HepG2 (cell line): ENCODE data around the gene LCAT.

ENCODE experiments used
- EHMT2 ChIP-seq: fragments of 200-600 bp; sonication (generic); IDR thresholded peaks from 2 replicates; pipeline ENCODE4 v1.7.0; 2017; ENCODE audit warnings: antibody characterized with exemption, low read depth, low read length, borderline replicate concordance
- FOXM1 ChIP-seq: sonication (generic); formaldehyde crosslinking; IDR thresholded peaks from 2 replicates; pipeline ENCODE4 v1.5.0; 2020; ENCODE audit warnings: missing genetic modification reagents
- HCFC1 ChIP-seq: fragments of 150-350 bp; IDR thresholded peaks from 2 replicates; pipeline ENCODE4 v1.6.1; 2014; ENCODE audit warnings: low read depth, low read length
- HDAC1 ChIP-seq: sonication (generic); formaldehyde crosslinking; IDR thresholded peaks from 2 replicates; pipeline ENCODE4 v1.5.1; 2020; ENCODE audit warnings: mild to moderate bottlenecking, missing genetic modification reagents
- JARID2 ChIP-seq: sonication (generic); formaldehyde crosslinking; IDR thresholded peaks from 2 replicates; pipeline ENCODE4 v1.8.1; 2023; ENCODE audit warnings: missing genetic modification reagents, inconsistent platforms; ENCODE audit not compliant: insufficient replicate concordance
- MYC ChIP-seq: sonication (generic); formaldehyde crosslinking; IDR thresholded peaks from 2 replicates; pipeline ENCODE4 v1.9.0; 2021; ENCODE audit warnings: missing genetic modification reagents, borderline replicate concordance
- NFE2L1 ChIP-seq: sonication (generic); formaldehyde crosslinking; IDR thresholded peaks from 2 replicates; pipeline ENCODE4 v1.4.0; 2020; ENCODE audit warnings: missing genetic modification reagents, mild to moderate bottlenecking, borderline replicate concordance
- RELA ChIP-seq: sonication (generic); formaldehyde crosslinking; IDR thresholded peaks from 2 replicates; pipeline ENCODE4 v1.4.0; 2020; ENCODE audit warnings: missing genetic modification reagents
- ZNF350 ChIP-seq: sonication (generic); formaldehyde crosslinking; IDR thresholded peaks from 2 replicates; pipeline ENCODE4 v1.4.0; 2020; ENCODE audit warnings: mild to moderate bottlenecking, low read depth, missing genetic modification reagents, borderline replicate concordance
- TF ChIP-seq, protein P1 (sequence below): sonication (generic); formaldehyde crosslinking; IDR thresholded peaks from 2 replicates; pipeline ENCODE4 v1.5.0; 2020; ENCODE audit warnings: mild to moderate bottlenecking, missing genetic modification reagents, moderate library complexity
- TF ChIP-seq, protein P2 (sequence below): sonication (generic); formaldehyde crosslinking; IDR thresholded peaks from 2 replicates; pipeline ENCODE4 v1.4.0; 2020; ENCODE audit warnings: missing genetic modification reagents; ENCODE audit errors: not compliant biosample characterization
- TF ChIP-seq, protein P3 (sequence below): sonication (generic); formaldehyde crosslinking; IDR thresholded peaks from 2 replicates; pipeline ENCODE4 v1.5.1; 2020; ENCODE audit warnings: mild to moderate bottlenecking, missing genetic modification reagents, borderline replicate concordance

DNA sequence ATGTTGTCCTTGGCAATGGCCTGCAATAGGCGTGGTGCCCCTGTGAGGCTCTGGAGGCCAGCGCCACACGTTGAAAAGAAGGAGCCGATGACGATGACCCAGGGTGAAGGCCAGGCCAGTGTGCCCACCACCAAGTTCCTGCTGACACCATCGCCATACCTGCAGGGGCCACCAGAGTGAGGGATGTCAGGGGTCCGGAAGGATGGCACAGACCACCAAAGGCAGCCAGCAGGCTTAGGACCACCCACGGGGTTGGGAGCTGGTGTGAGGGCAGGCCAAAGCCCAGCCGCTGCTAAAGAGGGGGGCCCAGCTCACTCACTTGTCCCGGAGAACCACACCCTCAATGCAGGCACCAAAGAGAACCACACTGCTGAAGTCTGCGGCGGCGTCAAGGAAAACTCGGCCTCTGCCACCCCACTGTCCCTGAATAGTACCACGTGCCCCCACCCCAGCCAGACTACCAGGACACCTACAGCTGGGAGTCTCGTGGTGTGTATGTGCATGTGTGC, 6.5 kb upstream of the LCAT start:
- TF ChIP-seq NFE2L1 (CRISPR knock-in tag), result no peak
- TF ChIP-seq EHMT2, result no peak
- TF ChIP-seq HCFC1, result no peak
- TF ChIP-seq, protein P1, sequence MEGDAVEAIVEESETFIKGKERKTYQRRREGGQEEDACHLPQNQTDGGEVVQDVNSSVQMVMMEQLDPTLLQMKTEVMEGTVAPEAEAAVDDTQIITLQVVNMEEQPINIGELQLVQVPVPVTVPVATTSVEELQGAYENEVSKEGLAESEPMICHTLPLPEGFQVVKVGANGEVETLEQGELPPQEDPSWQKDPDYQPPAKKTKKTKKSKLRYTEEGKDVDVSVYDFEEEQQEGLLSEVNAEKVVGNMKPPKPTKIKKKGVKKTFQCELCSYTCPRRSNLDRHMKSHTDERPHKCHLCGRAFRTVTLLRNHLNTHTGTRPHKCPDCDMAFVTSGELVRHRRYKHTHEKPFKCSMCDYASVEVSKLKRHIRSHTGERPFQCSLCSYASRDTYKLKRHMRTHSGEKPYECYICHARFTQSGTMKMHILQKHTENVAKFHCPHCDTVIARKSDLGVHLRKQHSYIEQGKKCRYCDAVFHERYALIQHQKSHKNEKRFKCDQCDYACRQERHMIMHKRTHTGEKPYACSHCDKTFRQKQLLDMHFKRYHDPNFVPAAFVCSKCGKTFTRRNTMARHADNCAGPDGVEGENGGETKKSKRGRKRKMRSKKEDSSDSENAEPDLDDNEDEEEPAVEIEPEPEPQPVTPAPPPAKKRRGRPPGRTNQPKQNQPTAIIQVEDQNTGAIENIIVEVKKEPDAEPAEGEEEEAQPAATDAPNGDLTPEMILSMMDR (CRISPR knock-in tag), result no peak
- no peak for TF ChIP-seq ZNF350 (CRISPR knock-in tag)
- TF ChIP-seq, protein P2, sequence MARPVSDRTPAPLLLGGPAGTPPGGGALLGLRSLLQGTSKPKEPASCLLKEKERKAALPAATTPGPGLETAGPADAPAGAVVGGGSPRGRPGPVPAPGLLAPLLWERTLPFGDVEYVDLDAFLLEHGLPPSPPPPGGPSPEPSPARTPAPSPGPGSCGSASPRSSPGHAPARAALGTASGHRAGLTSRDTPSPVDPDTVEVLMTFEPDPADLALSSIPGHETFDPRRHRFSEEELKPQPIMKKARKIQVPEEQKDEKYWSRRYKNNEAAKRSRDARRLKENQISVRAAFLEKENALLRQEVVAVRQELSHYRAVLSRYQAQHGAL (CRISPR knock-in tag), result no peak
- TF ChIP-seq HDAC1 (CRISPR knock-in tag), result no peak
- no peak for TF ChIP-seq MYC (CRISPR knock-in tag)
- TF ChIP-seq RELA (CRISPR knock-in tag), result no peak
- TF ChIP-seq, protein P3, sequence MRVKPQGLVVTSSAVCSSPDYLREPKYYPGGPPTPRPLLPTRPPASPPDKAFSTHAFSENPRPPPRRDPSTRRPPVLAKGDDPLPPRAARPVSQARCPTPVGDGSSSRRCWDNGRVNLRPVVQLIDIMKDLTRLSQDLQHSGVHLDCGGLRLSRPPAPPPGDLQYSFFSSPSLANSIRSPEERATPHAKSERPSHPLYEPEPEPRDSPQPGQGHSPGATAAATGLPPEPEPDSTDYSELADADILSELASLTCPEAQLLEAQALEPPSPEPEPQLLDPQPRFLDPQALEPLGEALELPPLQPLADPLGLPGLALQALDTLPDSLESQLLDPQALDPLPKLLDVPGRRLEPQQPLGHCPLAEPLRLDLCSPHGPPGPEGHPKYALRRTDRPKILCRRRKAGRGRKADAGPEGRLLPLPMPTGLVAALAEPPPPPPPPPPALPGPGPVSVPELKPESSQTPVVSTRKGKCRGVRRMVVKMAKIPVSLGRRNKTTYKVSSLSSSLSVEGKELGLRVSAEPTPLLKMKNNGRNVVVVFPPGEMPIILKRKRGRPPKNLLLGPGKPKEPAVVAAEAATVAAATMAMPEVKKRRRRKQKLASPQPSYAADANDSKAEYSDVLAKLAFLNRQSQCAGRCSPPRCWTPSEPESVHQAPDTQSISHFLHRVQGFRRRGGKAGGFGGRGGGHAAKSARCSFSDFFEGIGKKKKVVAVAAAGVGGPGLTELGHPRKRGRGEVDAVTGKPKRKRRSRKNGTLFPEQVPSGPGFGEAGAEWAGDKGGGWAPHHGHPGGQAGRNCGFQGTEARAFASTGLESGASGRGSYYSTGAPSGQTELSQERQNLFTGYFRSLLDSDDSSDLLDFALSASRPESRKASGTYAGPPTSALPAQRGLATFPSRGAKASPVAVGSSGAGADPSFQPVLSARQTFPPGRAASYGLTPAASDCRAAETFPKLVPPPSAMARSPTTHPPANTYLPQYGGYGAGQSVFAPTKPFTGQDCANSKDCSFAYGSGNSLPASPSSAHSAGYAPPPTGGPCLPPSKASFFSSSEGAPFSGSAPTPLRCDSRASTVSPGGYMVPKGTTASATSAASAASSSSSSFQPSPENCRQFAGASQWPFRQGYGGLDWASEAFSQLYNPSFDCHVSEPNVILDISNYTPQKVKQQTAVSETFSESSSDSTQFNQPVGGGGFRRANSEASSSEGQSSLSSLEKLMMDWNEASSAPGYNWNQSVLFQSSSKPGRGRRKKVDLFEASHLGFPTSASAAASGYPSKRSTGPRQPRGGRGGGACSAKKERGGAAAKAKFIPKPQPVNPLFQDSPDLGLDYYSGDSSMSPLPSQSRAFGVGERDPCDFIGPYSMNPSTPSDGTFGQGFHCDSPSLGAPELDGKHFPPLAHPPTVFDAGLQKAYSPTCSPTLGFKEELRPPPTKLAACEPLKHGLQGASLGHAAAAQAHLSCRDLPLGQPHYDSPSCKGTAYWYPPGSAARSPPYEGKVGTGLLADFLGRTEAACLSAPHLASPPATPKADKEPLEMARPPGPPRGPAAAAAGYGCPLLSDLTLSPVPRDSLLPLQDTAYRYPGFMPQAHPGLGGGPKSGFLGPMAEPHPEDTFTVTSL, result no peak
- TF ChIP-seq FOXM1 (CRISPR knock-in tag), result no peak
- TF ChIP-seq JARID2 (CRISPR knock-in tag), result no peak
